ENCODE results near the gene CSPG4. TPM values are rescaled to one million over a fixed set of nuclear protein-coding genes. Genes with fewer than 3 reads are reported as not detected.

The CSPG4 gene
- polyA plus RNA-seq, 1 experiment = 5.8 TPM

GRCh38 chr15:75729326-75730069, 16.9 kb upstream of the CSPG4 start:
- TF ChIP-seq, protein P1, sequence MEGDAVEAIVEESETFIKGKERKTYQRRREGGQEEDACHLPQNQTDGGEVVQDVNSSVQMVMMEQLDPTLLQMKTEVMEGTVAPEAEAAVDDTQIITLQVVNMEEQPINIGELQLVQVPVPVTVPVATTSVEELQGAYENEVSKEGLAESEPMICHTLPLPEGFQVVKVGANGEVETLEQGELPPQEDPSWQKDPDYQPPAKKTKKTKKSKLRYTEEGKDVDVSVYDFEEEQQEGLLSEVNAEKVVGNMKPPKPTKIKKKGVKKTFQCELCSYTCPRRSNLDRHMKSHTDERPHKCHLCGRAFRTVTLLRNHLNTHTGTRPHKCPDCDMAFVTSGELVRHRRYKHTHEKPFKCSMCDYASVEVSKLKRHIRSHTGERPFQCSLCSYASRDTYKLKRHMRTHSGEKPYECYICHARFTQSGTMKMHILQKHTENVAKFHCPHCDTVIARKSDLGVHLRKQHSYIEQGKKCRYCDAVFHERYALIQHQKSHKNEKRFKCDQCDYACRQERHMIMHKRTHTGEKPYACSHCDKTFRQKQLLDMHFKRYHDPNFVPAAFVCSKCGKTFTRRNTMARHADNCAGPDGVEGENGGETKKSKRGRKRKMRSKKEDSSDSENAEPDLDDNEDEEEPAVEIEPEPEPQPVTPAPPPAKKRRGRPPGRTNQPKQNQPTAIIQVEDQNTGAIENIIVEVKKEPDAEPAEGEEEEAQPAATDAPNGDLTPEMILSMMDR (IDR thresholded peaks at IDR 0.05; ENCODE audit: low read depth, low read length) = no peak
- Histone ChIP-seq H3K4me3 (ENCODE audit: low read depth, low read length) (no peak overlapping the region), H3K27me3 (ENCODE audit: control insufficient read depth, insufficient read depth, low read length) (no peaks in the 10 kb centered on the region), H3K9me3 (ENCODE audit: control insufficient read depth, insufficient read depth, low read length) (no peaks in the 10 kb centered on the region; the same call in 1 of the 2 replicates), H3K27ac (ENCODE audit: low read depth, low read length) (no peak overlapping the region)
- DNase-seq (ENCODE audit: low read depth, low spot score) = no peak
- POLR2A ChIA-PET = no interaction called here
- CTCF ChIA-PET = interaction anchor here (0.6 to 2.9 kb wide), 3 partner anchors 9 to 130 kb away, joined by 3 to 16 read pairs (median 3); no protein-coding TSS in a partner anchor

DNA sequence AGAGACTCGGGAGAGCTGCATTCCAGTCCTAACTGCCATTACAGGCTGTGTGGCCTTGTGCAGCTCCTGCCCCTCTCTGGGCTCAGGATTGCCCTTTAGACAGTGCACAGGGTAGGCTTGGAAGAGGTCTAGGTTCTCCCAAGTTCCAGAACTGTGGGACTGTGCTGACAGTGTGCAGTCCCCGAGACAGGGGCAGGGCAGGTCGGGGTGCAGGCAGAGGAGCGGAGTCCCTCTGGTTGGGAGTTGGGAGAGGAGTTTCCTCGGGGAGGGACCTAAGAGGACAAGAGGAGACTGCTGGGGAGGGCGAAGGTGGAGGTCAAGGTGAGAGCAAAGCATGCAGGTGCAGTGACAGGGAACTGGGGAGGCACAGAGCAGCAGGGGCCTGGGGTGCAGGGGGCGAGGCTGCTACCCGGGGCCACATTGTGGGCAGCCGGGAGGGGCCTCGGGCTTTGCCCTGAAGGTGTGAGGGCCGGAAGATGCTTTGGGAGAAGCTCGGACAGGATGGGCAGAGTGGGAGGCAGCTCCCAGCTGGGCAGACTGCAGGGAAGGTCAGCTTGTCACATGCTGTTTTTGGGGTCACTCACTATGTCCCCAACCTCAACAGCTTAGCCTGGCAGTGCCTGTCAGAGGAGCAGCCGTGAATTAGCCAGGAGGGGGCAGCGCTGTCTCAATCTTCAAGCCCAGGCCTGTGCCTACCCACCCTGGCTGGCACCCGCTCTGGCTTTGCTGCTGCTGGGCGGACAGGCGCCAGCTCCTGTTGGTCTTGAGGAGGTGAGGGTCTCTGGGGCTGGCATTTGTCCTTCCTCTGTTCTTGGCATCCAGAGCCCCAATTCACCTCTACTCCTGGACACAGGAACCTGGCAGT, 15.4 kb upstream of the CSPG4 start:
- CTCF ChIA-PET = interaction anchor here (0.7 to 2.9 kb wide), 3 partner anchors 73 to 100 kb away, joined by 3 to 16 read pairs (median 3); no protein-coding TSS in a partner anchor
- no peak overlapping the region for H3K27ac ChIP-seq (ENCODE audit: low read depth, low read length)
- H3K4me3 ChIP-seq (ENCODE audit: low read depth, low read length) = no peak overlapping the region
- no peaks in the 10 kb centered on the region for H3K27me3 ChIP-seq (ENCODE audit: control insufficient read depth, insufficient read depth, low read length)
- POLR2A ChIA-PET = no interaction called here
- no peak for DNase-seq (ENCODE audit: low read depth, low spot score)
- TF ChIP-seq, protein P1 (IDR thresholded peaks at IDR 0.05; ENCODE audit: low read depth, low read length) = peak; percentile 55
- no peaks in the 10 kb centered on the region; the same call in 1 of the 2 replicates for H3K9me3 ChIP-seq (ENCODE audit: control insufficient read depth, insufficient read depth, low read length)

DNA sequence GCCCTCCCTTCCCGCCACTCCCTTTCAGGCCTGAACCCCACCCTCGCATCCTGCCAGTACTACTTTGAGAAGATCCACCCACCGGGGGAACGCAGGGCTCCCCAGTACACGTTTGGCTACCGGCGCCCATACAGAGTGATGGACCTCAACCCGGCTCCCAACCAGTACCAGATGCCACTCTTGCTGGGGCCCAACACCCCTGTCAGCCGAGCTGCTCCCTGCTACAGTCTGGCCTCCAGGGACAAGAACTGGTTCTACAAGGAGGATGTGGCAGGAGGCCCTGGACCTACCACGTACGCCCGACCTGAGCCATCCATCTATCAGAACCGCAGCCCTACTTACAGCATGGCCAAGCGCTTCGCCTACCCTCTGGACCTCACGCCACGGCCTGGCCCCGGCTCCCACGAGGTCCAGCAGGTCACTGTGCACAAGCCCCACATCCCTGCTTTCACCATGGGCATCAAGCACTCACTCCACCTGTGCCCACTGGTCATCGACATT, 14.4 kb upstream of the CSPG4 start:
- no peak for DNase-seq (ENCODE audit: low read depth, low spot score)
- Histone ChIP-seq H3K27me3 (ENCODE audit: control insufficient read depth, insufficient read depth, low read length) (no peaks in the 10 kb centered on the region), H3K4me3 (ENCODE audit: low read depth, low read length) (no peak overlapping the region), H3K9me3 (ENCODE audit: control insufficient read depth, insufficient read depth, low read length) (no peaks in the 10 kb centered on the region; the same call in 1 of the 2 replicates), H3K27ac (ENCODE audit: low read depth, low read length) (no peak overlapping the region)
- ChIA-PET CTCF (interaction anchor here (2.9 kb wide), 1 partner anchor 74 kb away, joined by 16 read pairs; no protein-coding TSS in a partner anchor), POLR2A (no interaction called here)
- TF ChIP-seq, protein P1 (IDR thresholded peaks at IDR 0.05; ENCODE audit: low read depth, low read length) = no peak

- Histone ChIP-seq H3K27me3 (ENCODE audit: control insufficient read depth, insufficient read depth, low read length) (no peaks in the 10 kb centered on the region), H3K9me3 (ENCODE audit: control insufficient read depth, insufficient read depth, low read length) (no peaks in the 10 kb centered on the region; the same call in 1 of the 2 replicates), H3K4me3 (ENCODE audit: low read depth, low read length) (no peak overlapping the region), H3K27ac (ENCODE audit: low read depth, low read length) (no peak overlapping the region)
- POLR2A ChIA-PET = no interaction called here
- TF ChIP-seq, protein P1 (IDR thresholded peaks at IDR 0.05; ENCODE audit: low read depth, low read length) = no peak
- CTCF ChIA-PET = no interaction called here
- DNase-seq (ENCODE audit: low read depth, low spot score) = no peak
Observed at GRCh38 chr15:75725719-75726607, 13.3 kb upstream of the CSPG4 start.
